Activated T-cell treated with anti-CD3 and anti-CD28 coated beads, Interleukin-2, amount 50 U/mL, for 72 hours (primary cell): ENCODE data around the gene CDC42SE1. TPM values are rescaled to one million over a fixed set of nuclear protein-coding genes. Genes with fewer than 3 reads are reported as not detected.

Experiments used
- total RNA-seq, 2 donors: library from RNA; stranded (reverse); gene quantifications; one replicate each; pipeline ENCODE4 v1.2.3, GENCODE V29; 2022

CDC42SE1 gene
- total RNA-seq, 2 donors from 2014 or later, result 210 to 220 TPM

Other genes with a start within 250 kb of the CDC42SE1 start
- gene ARNT, start 183.0 kb downstream of the CDC42SE1 start, total RNA-seq, result 10 to 100 TPM; 39.4 to 43.2 TPM
- gene CTXND2, start 172.5 kb downstream of the CDC42SE1 start, total RNA-seq, result not detected
- 10 to 100 TPM; 60.4 to 70.1 TPM for gene SETDB1, start 133.3 kb downstream of the CDC42SE1 start, total RNA-seq
- gene CERS2, start 84.8 kb downstream of the CDC42SE1 start, total RNA-seq, result 100 to 1,000 TPM; 184 to 185 TPM
- gene ANXA9, start 77.3 kb downstream of the CDC42SE1 start, total RNA-seq, result under 1 TPM in 1 of 2 donors, not detected in 1; 0.21 TPM
- gene MINDY1, start 52.7 kb downstream of the CDC42SE1 start, total RNA-seq, result 10 to 100 TPM; 10.9 to 11.9 TPM
- gene PRUNE1, start 51.2 kb downstream of the CDC42SE1 start, total RNA-seq, result 10 to 100 TPM; 18.1 to 20.1 TPM
- gene BNIPL, start 23.0 kb downstream of the CDC42SE1 start, total RNA-seq, result 1 to 10 TPM; 2.8 to 5.3 TPM
- 1 to 10 TPM; 2.1 to 3.1 TPM for gene C1orf56, start 11.9 kb downstream of the CDC42SE1 start, total RNA-seq
- gene MLLT11, start 775 bp upstream of the CDC42SE1 start, total RNA-seq, result 1 to 10 TPM; 5.3 to 5.6 TPM
- 10 to 100 TPM; 22.7 to 29.1 TPM for gene GABPB2, start 11.1 kb upstream of the CDC42SE1 start, total RNA-seq
- 1 to 10 TPM; 1.9 to 4.3 TPM for gene SEMA6C, start 87.0 kb upstream of the CDC42SE1 start, total RNA-seq
- 10 to 100 TPM; 14.7 to 17.1 TPM for gene TNFAIP8L2, start 97.0 kb upstream of the CDC42SE1 start, total RNA-seq
- 1 to 10 TPM; 5.2 to 6.1 TPM for gene LYSMD1, start 106.3 kb upstream of the CDC42SE1 start, total RNA-seq
- gene SCNM1, start 106.5 kb upstream of the CDC42SE1 start, total RNA-seq, result 100 to 1,000 TPM in 1 of 2 donors, 10 to 100 TPM in 1; 87.1 to 103 TPM
- 1 to 10 TPM; 1.8 to 3.2 TPM for gene TMOD4, start 116.4 kb upstream of the CDC42SE1 start, total RNA-seq
- 10 to 100 TPM; 77.8 to 94.1 TPM for gene VPS72, start 130.6 kb upstream of the CDC42SE1 start, total RNA-seq
- 10 to 100 TPM; 77.5 to 80.3 TPM for gene PIP5K1A, start 138.9 kb upstream of the CDC42SE1 start, total RNA-seq
- 100 to 1,000 TPM; 168 to 205 TPM for gene PSMD4, start 195.1 kb upstream of the CDC42SE1 start, total RNA-seq
- 10 to 100 TPM; 39.9 to 40.3 TPM for gene ZNF687, start 222.7 kb upstream of the CDC42SE1 start, total RNA-seq